Sigmoid colon (tissue), 4 donors: ENCODE data around the gene CPLX4.

Source experiments
- CTCF ChIP-seq, 4 experiments: fragments of 450-650 bp in 3 of 4; fragments of 200-600 bp in 1 of 4; IDR thresholded peaks; one replicate each; pipeline ENCODE4 v1.5.1; 2016 to 2019; ENCODE audit warnings: antibody characterized with exemption in 4 of 4, mild to moderate bottlenecking in 3 of 4, moderate library complexity in 2 of 4
- EP300 ChIP-seq, 4 donors: sonication (generic); formaldehyde crosslinking; IDR thresholded peaks; one replicate each; pipeline ENCODE4 v1.6.1; 2017; ENCODE audit warnings: antibody characterized with exemption in 4 of 4
- POLR2A ChIP-seq, 2 donors: fragments of 450-650 bp; IDR thresholded peaks; one replicate each; pipeline ENCODE4 v1.6.1; 2016; ENCODE audit warnings: antibody characterized with exemption in 2 of 2, mild to moderate bottlenecking in 2 of 2, moderate library complexity in 2 of 2
- POLR2AphosphoS5 ChIP-seq, 4 donors: sonication (generic); formaldehyde crosslinking; IDR thresholded peaks; one replicate each; pipeline ENCODE4 v1.6.1; 2017; ENCODE audit warnings: antibody characterized with exemption in 4 of 4

DNA sequence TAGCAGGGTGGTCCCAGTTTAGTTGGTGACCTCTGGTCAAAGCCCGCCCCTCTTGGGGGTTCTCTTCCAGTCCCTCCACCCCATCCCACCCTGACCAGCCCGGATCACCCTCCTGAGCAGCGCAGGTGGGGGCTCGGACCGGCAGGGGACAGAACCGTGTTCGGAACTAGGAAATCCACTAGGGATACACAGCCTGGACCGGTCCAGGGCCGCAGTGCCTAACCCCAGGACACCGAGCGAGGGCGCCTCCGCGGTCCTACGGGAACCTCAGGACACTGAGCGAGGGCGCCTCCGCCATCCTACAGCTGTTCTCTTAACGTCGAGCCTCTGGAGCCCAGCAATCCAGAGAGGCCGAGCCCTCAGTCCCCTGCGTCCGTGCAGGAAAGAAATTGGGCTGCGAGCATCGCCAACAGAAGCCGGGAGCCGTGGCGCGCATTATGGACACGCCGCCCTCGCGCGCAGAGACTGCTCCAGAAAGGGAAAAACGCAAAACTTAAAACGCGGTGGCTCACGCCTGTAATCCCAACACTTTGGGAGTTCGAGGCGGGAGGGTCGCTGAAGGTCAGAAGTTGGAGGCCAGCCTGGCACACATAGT, 53.7 kb downstream of the CPLX4 start:
- TF ChIP-seq CTCF (IDR thresholded peaks at IDR 0.05) (no peak), EP300 (IDR thresholded peaks at IDR 0.05) (no peak), POLR2A (IDR thresholded peaks at IDR 0.05) (no peak), POLR2AphosphoS5 (IDR thresholded peaks at IDR 0.05) (no peak)
